ENCODE measurements around the gene YEATS4. TPM values are rescaled to one million over a fixed set of nuclear protein-coding genes. Genes with fewer than 3 reads are reported as not detected.
A peak's percentile ranks its signal among the peaks of the same experiment; 100 is the strongest.
"Not testable (repeated sequence)": the region's sequence is repeated elsewhere in the genome, so short reads cannot be mapped to it uniquely, and the experiment has no call there.

Gene YEATS4
- total RNA-seq (15.2 and 18.0 TPM in 2 replicates), polyA plus RNA-seq (17.7 and 71.5 TPM in 2 replicates), polyA minus RNA-seq (13.9 and 28.5 TPM in 2 replicates)
- 20.7 TPM for total RNA-seq (2013)

- H3K4me1 Mint-ChIP-seq = peaks cover 17% of the 10 kb centered on the region
- no peaks in the 10 kb centered on the region for H4K20me1 ChIP-seq (ENCODE audit: control insufficient read depth, insufficient read depth, low read length, poor library complexity, severe bottlenecking)
- no peaks in the 10 kb centered on the region for H3K9me3 Mint-ChIP-seq (ENCODE audit: insufficient read depth)
- POLR2A ChIA-PET = interaction anchor here (0.7 kb wide), 1 partner anchor 26 kb away, joined by 3 read pairs; no protein-coding TSS in a partner anchor
- CTCF ChIA-PET = interaction anchor here (0.7 to 4.0 kb wide), 7 partner anchors 12 to 384 kb away, joined by 3 to 172 read pairs (median 24); partner anchors contain the start of genes CCT2 and LYZ
- H3K9me3 ChIP-seq (ENCODE audit: control extremely low read depth in 1 of 3, control insufficient read depth in 2 of 3, insufficient read depth in 1 of 3, low read length in 2 of 3) = no peaks in the 10 kb centered on the region
- H3K27me3 Mint-ChIP-seq = no peaks in the 10 kb centered on the region
- H3K4me3 ChIP-seq (ENCODE audit: control extremely low read depth in 1 of 5, extremely low read depth in 1 of 5, insufficient read depth in 1 of 5, low read depth in 2 of 5, low read length in 4 of 5) = peak within 1 kb of the TSS; percentile 61 to 99 (median 90)
- H3K36me3 ChIP-seq (replicated peaks in 1 of 2; ENCODE audit: control extremely low read depth in 1 of 2, control insufficient read depth in 1 of 2, extremely low read depth in 1 of 2, insufficient read depth in 2 of 2, low read length in 1 of 2) = peaks cover 2 to 15% of the 10 kb centered on the region in 2 experiments
- peak within 1 kb of the TSS; percentile 88 for H3K4me3 Mint-ChIP-seq
- H3K9ac ChIP-seq (ENCODE audit: low read length) = peak within 1 kb of the TSS; percentile 82
- H3K4me1 ChIP-seq (ENCODE audit: control insufficient read depth in 2 of 2, insufficient read depth in 2 of 2, low read length in 2 of 2) = peaks cover 10 to 21% of the 10 kb centered on the region in 2 donors
- TF ChIP-seq CTCF (IDR thresholded peaks at IDR 0.05) (no peak), EZH2 (IDR thresholded peaks at IDR 0.05; ENCODE audit: borderline replicate concordance, insufficient read depth, low read depth, low read length, poor library complexity, severe bottlenecking) (no peak)
- H3K79me2 ChIP-seq (ENCODE audit: control insufficient read depth, insufficient read depth, low read length) = peaks cover 38% of the 10 kb centered on the region
- H2AFZ ChIP-seq (ENCODE audit: insufficient read depth, low read depth, low read length, poor library complexity, severe bottlenecking) = peak within 1 kb of the TSS; percentile 88
- ATAC-seq (ENCODE audit: low read depth) (peak; percentile 83), DNase-seq (peak; percentile 93)
- peak within 1 kb of the TSS; percentile 95 for H3K27ac Mint-ChIP-seq
- no peaks in the 10 kb centered on the region for H3K27me3 ChIP-seq (replicated peaks in 1 of 4; ENCODE audit: control extremely low read depth in 1 of 4, control insufficient read depth in 3 of 4, insufficient read depth in 4 of 4, low read length in 3 of 4)
- under 1% methylated on average over 70 of the region's 70 CpGs for WGBS (ENCODE audit: insufficient coverage)
- H3K27ac ChIP-seq (ENCODE audit: low read length in 2 of 2) = peak within 1 kb of the TSS; percentile 93 to 96
- H3K4me2 ChIP-seq (replicated peaks; ENCODE audit: low read depth, low read length, poor library complexity, severe bottlenecking) = peak within 1 kb of the TSS; percentile 66
- intact Hi-C loops (cut with micrococcal nuclease) = loop anchor here (1.0 to 10.0 kb wide), 6 partner anchors 111 to 883 kb away; partner anchors contain the start of genes CCT2, CNOT2, CPSF6 and FRS2
Measured at GRCh38 chr12:69359531-69360347, at the start of gene YEATS4. Gene YEATS4 (plus strand): TSS chr12:69359743. CDS start chr12:69359973, 230 bp downstream.

- H2AFZ ChIP-seq (ENCODE audit: insufficient read depth, low read depth, low read length, poor library complexity, severe bottlenecking) = no peak overlapping the region
- Mint-ChIP-seq H3K27me3 (no peaks in the 10 kb centered on the region), H3K4me3 (no peak overlapping the region), H3K9me3 (ENCODE audit: insufficient read depth) (peaks cover 12% of the 10 kb centered on the region), H3K4me1 (no peaks in the 10 kb centered on the region), H3K27ac (no peak overlapping the region)
- no peak for TF ChIP-seq EZH2 (IDR thresholded peaks at IDR 0.05; ENCODE audit: borderline replicate concordance, insufficient read depth, low read depth, low read length, poor library complexity, severe bottlenecking)
- H3K36me3 ChIP-seq (replicated peaks in 1 of 2; ENCODE audit: control extremely low read depth in 1 of 2, control insufficient read depth in 1 of 2, extremely low read depth in 1 of 2, insufficient read depth in 2 of 2, low read length in 1 of 2) = no peaks in the 10 kb centered on the region
- H3K9me3 ChIP-seq (ENCODE audit: control extremely low read depth in 1 of 3, control insufficient read depth in 2 of 3, insufficient read depth in 1 of 3, low read length in 2 of 3) = peaks cover 0 to 6% (median 0%) of the 10 kb centered on the region in 3 donors
- POLR2A ChIA-PET = no interaction called here
- no peaks in the 10 kb centered on the region for H3K4me1 ChIP-seq (ENCODE audit: control insufficient read depth in 2 of 2, insufficient read depth in 2 of 2, low read length in 2 of 2)
- CTCF ChIA-PET = interaction anchor here (0.6 kb wide), 1 partner anchor 22 kb away, joined by 3 read pairs; no protein-coding TSS in a partner anchor
- no CpG with 5 or more reads among the region's 3 CpGs for WGBS (ENCODE audit: insufficient coverage)
- no peaks in the 10 kb centered on the region for H3K79me2 ChIP-seq (ENCODE audit: control insufficient read depth, insufficient read depth, low read length)
- H3K9ac ChIP-seq (ENCODE audit: low read length) = no peak overlapping the region
- intact Hi-C loops (cut with micrococcal nuclease) = no loop called here
- H3K27ac ChIP-seq (ENCODE audit: low read length in 2 of 2) = no peak overlapping the region
- H3K27me3 ChIP-seq (replicated peaks in 1 of 4; ENCODE audit: control extremely low read depth in 1 of 4, control insufficient read depth in 3 of 4, insufficient read depth in 4 of 4, low read length in 3 of 4) = no peaks in the 10 kb centered on the region
- no peak overlapping the region for H3K4me3 ChIP-seq (ENCODE audit: control extremely low read depth in 1 of 5, extremely low read depth in 1 of 5, insufficient read depth in 1 of 5, low read depth in 2 of 5, low read length in 4 of 5)
- H4K20me1 ChIP-seq (ENCODE audit: control insufficient read depth, insufficient read depth, low read length, poor library complexity, severe bottlenecking) = no peaks in the 10 kb centered on the region
- no peak overlapping the region for H3K4me2 ChIP-seq (replicated peaks; ENCODE audit: low read depth, low read length, poor library complexity, severe bottlenecking)
- DNase-seq (no peak), ATAC-seq (ENCODE audit: low read depth) (no peak)
Measured at GRCh38 chr12:69313209-69313608, 46.3 kb upstream of the YEATS4 start.

- H3K9me3 Mint-ChIP-seq (ENCODE audit: insufficient read depth) = peaks cover 14% of the 10 kb centered on the region
- H3K4me1 Mint-ChIP-seq; H3K27ac Mint-ChIP-seq; POLR2A ChIA-PET; H3K4me3 Mint-ChIP-seq; H3K27me3 Mint-ChIP-seq; H3K9me3 ChIP-seq (ENCODE audit: control extremely low read depth in 1 of 3, control insufficient read depth in 2 of 3, insufficient read depth in 1 of 3, low read length in 2 of 3); DNase-seq; H3K36me3 ChIP-seq (replicated peaks in 1 of 2; ENCODE audit: control extremely low read depth in 1 of 2, control insufficient read depth in 1 of 2, extremely low read depth in 1 of 2, insufficient read depth in 2 of 2, low read length in 1 of 2); H3K27ac ChIP-seq (ENCODE audit: low read length in 2 of 2); H2AFZ ChIP-seq (ENCODE audit: insufficient read depth, low read depth, low read length, poor library complexity, severe bottlenecking); H3K9ac ChIP-seq (ENCODE audit: low read length); H3K4me1 ChIP-seq (ENCODE audit: control insufficient read depth in 2 of 2, insufficient read depth in 2 of 2, low read length in 2 of 2); CTCF ChIA-PET; intact Hi-C loops (cut with micrococcal nuclease); ATAC-seq (ENCODE audit: low read depth); H3K4me2 ChIP-seq (replicated peaks; ENCODE audit: low read depth, low read length, poor library complexity, severe bottlenecking); H3K79me2 ChIP-seq (ENCODE audit: control insufficient read depth, insufficient read depth, low read length); H4K20me1 ChIP-seq (ENCODE audit: control insufficient read depth, insufficient read depth, low read length, poor library complexity, severe bottlenecking); H3K27me3 ChIP-seq (replicated peaks in 1 of 4; ENCODE audit: control extremely low read depth in 1 of 4, control insufficient read depth in 3 of 4, insufficient read depth in 4 of 4, low read length in 3 of 4); H3K4me3 ChIP-seq (ENCODE audit: control extremely low read depth in 1 of 5, extremely low read depth in 1 of 5, insufficient read depth in 1 of 5, low read depth in 2 of 5, low read length in 4 of 5): not testable (repeated sequence)
Measured at GRCh38 chr12:69316784-69317183, 42.8 kb upstream of the YEATS4 start.
